Panc1 (cell line): ENCODE results near the gene NF1. TPM values are rescaled to one million over a fixed set of nuclear protein-coding genes. Genes with fewer than 3 reads are reported as not detected.

Experiments
- ATAC-seq: fragments of 200-7000 bp; cut with Tn5 transposase; 2 replicates; pipeline ENCODE4 v1.9.1; 2020; ENCODE audit warnings: mild to moderate bottlenecking, moderate library complexity
- BruUV-seq: library from RNA; stranded (reverse); fragments of 400-500 nt; replicated peaks from 2 replicates; lab custom pipeline; 2021; lab: Mats Ljungman, UMichigan
- CTCF ChIA-PET: fragments of 300-600 bp; sonication (Branson Sonifier 250); formaldehyde crosslinking; loops from one replicate; lab custom pipeline; 2022; ENCODE audit warnings: antibody characterized with exemption; lab: Charles Lee
- POLR2A ChIA-PET: fragments of 300-600 bp; sonication (Branson Sonifier 250); formaldehyde crosslinking; loops from one replicate; lab custom pipeline; 2022; ENCODE audit warnings: antibody characterized with exemption; lab: Charles Lee
- DNase-seq: peaks from one replicate; pipeline ENCODE4 v3.0.0-alpha.2; 2010; ENCODE audit warnings: low read depth, low spot score
- H3K27ac ChIP-seq: 2 replicates; pipeline ENCODE4 v1.5.1; 2011; ENCODE audit warnings: mild to moderate bottlenecking, low read length, inconsistent platforms
- H3K27me3 ChIP-seq: fragments of 200-500 bp; sonication (Bioruptor generic); 2 replicates; pipeline ENCODE4 v1.6.0; 2014; ENCODE audit warnings: low read length, inconsistent platforms; ENCODE audit not compliant: control insufficient read depth, insufficient read depth
- H3K36me3 ChIP-seq: fragments of 200-500 bp; sonication (Bioruptor generic); 2 replicates; pipeline ENCODE4 v1.5.1; 2014; ENCODE audit warnings: inconsistent platforms, mild to moderate bottlenecking, low read length, moderate library complexity; ENCODE audit not compliant: control insufficient read depth, insufficient read depth
- H3K4me1 ChIP-seq: 2 replicates; pipeline ENCODE4 v1.5.1; 2011; ENCODE audit warnings: inconsistent platforms, mild to moderate bottlenecking, low read length, moderate library complexity; ENCODE audit not compliant: control insufficient read depth, insufficient read depth
- H3K4me3 ChIP-seq, 2 experiments: 2 replicates each; pipeline ENCODE4 v1.5.1; 2011 to 2012; ENCODE audit warnings: low read depth in 2 of 2, low read length in 2 of 2, mild to moderate bottlenecking in 2 of 2, inconsistent platforms in 1 of 2, moderate library complexity in 1 of 2
- H3K9me3 ChIP-seq: fragments of 200-500 bp; sonication (Bioruptor generic); 2 replicates; pipeline ENCODE4 v1.5.1; 2014; ENCODE audit warnings: low read depth, mild to moderate bottlenecking, inconsistent platforms, low read length, moderate library complexity; ENCODE audit not compliant: control insufficient read depth, insufficient read depth
- POLR2AphosphoS5 ChIP-seq: IDR thresholded peaks from 2 replicates; pipeline ENCODE4 v1.6.1; 2012; ENCODE audit warnings: mild to moderate bottlenecking, low read depth, low read length, moderate library complexity
- SIN3A ChIP-seq: IDR thresholded peaks from 2 replicates; pipeline ENCODE4 v1.6.1; 2012; ENCODE audit warnings: low read depth, mild to moderate bottlenecking, low read length, moderate library complexity, borderline replicate concordance; ENCODE audit not compliant: insufficient read depth
- TCF7L2 ChIP-seq: IDR thresholded peaks from 2 replicates; pipeline ENCODE4 v1.6.1; 2011; ENCODE audit warnings: mild to moderate bottlenecking, low read depth, low read length, inconsistent platforms
- in situ Hi-C: cut with HindIII; loops from 2 replicates; pipeline ENCODE4 v1.10.0; 2016; ENCODE audit warnings: low sequenced_read_pairs, low pct_unique_long_range_greater_than_20kb
- intact Hi-C: fragments of 100-400 bp; cut with micrococcal nuclease; formaldehyde crosslinking; loops from one replicate; pipeline ENCODE4 v1.10.0; 2022; ENCODE audit not compliant: unreplicated experiment
- total RNA-seq: library from RNA; stranded (reverse); gene quantifications from one replicate; pipeline ENCODE4 v1.2.1, GENCODE V29; 2021; ENCODE audit not compliant: unreplicated experiment
- TF ChIP-seq, protein P1 (sequence below), 2 experiments: IDR thresholded peaks; 2 replicates each; pipeline ENCODE4 v1.6.1; 2011 to 2012; ENCODE audit warnings: low read depth in 2 of 2, control low read depth in 1 of 2, low read length in 1 of 2, mild to moderate bottlenecking in 1 of 2, moderate library complexity in 1 of 2; ENCODE audit not compliant: insufficient read depth in 1 of 2
- TF ChIP-seq, protein P2 (sequence below): fragments of 450-650 bp; IDR thresholded peaks from 2 replicates; pipeline ENCODE4 v1.5.1; 2017; ENCODE audit warnings: mild to moderate bottlenecking

NF1 gene
- total RNA-seq, 1 experiment from 2014 or later: 82.5 TPM

DNA sequence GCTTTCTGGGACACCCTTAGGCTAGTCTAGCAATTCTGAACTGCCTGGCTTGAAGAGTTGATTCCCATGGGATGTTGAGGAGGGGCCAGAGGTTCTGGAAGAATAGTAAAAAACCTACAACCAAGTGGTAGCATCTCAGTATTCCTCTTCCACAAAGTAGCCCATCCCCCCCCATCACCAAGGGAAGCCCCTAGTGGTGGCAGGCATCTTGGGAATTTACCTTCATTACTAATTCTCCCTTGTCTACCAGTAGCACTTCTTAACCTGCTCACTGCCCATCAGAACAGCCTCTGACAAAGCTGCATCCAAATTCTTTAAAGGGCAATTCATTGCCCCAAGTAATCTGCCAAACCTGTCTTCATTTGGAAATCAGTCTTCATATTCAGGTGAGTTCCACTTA, 283.9 kb downstream of the NF1 start:
- Histone ChIP-seq H3K27me3 (no peaks in the 10 kb centered on the region), H3K36me3 (peaks cover 13% of the 10 kb centered on the region; the same call in 1 of the 2 replicates), H3K27ac (no peak overlapping the region), H3K9me3 (no peaks in the 10 kb centered on the region), H3K4me3 (no peak overlapping the region), H3K4me1 (no peaks in the 10 kb centered on the region)
- intact Hi-C loops (no loop called here), in situ Hi-C loops (no loop called here)
- TF ChIP-seq TCF7L2: no peak
- no peak for TF ChIP-seq SIN3A
- TF ChIP-seq, protein P1, sequence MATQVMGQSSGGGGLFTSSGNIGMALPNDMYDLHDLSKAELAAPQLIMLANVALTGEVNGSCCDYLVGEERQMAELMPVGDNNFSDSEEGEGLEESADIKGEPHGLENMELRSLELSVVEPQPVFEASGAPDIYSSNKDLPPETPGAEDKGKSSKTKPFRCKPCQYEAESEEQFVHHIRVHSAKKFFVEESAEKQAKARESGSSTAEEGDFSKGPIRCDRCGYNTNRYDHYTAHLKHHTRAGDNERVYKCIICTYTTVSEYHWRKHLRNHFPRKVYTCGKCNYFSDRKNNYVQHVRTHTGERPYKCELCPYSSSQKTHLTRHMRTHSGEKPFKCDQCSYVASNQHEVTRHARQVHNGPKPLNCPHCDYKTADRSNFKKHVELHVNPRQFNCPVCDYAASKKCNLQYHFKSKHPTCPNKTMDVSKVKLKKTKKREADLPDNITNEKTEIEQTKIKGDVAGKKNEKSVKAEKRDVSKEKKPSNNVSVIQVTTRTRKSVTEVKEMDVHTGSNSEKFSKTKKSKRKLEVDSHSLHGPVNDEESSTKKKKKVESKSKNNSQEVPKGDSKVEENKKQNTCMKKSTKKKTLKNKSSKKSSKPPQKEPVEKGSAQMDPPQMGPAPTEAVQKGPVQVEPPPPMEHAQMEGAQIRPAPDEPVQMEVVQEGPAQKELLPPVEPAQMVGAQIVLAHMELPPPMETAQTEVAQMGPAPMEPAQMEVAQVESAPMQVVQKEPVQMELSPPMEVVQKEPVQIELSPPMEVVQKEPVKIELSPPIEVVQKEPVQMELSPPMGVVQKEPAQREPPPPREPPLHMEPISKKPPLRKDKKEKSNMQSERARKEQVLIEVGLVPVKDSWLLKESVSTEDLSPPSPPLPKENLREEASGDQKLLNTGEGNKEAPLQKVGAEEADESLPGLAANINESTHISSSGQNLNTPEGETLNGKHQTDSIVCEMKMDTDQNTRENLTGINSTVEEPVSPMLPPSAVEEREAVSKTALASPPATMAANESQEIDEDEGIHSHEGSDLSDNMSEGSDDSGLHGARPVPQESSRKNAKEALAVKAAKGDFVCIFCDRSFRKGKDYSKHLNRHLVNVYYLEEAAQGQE (IDR thresholded peaks at IDR 0.05; ENCODE audit: insufficient read depth in 1 of 2, low read depth in 2 of 2, low read length in 1 of 2): no peak
- TF ChIP-seq, protein P2, sequence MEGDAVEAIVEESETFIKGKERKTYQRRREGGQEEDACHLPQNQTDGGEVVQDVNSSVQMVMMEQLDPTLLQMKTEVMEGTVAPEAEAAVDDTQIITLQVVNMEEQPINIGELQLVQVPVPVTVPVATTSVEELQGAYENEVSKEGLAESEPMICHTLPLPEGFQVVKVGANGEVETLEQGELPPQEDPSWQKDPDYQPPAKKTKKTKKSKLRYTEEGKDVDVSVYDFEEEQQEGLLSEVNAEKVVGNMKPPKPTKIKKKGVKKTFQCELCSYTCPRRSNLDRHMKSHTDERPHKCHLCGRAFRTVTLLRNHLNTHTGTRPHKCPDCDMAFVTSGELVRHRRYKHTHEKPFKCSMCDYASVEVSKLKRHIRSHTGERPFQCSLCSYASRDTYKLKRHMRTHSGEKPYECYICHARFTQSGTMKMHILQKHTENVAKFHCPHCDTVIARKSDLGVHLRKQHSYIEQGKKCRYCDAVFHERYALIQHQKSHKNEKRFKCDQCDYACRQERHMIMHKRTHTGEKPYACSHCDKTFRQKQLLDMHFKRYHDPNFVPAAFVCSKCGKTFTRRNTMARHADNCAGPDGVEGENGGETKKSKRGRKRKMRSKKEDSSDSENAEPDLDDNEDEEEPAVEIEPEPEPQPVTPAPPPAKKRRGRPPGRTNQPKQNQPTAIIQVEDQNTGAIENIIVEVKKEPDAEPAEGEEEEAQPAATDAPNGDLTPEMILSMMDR: 0 out of 2 replicates have a peak, but pooled peaks have one; percentile 10
- no peak for TF ChIP-seq POLR2AphosphoS5
- BruUV-seq: no TSS peak
- DNase-seq (no peak), ATAC-seq (no peak)
- ChIA-PET CTCF (interaction anchor here (1.3 kb wide), 1 partner anchor 9 kb away, joined by 9 read pairs; no protein-coding TSS in a partner anchor), POLR2A (no interaction called here)

DNA sequence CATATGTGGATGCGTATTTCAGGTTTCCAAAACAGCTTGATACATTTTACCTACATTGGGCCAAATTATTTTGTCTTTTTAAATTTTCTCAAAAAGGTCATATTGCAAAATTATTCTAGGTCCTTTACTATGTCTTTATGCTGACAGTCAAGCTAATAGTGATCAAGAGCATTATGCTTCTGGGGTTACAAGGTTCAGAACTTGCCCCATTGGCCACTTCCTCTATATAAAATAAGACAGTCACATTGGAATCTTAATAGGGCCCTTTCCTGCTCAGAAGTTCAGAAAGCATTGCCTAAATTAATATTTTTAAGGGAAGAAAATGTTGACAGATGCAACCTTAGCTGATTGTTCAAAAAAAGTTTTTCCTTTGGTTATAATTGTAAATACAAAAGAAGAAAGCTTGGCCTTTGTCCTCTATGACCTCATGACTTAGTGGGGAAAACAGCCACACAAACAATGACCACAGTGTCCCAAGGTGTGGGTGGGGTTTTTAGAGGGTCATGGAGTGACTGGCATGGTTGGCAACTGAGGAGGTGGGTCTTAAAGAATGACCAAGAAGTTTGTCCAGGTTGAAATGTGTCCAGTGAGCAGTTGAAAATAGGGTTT, 284.9 kb downstream of the NF1 start:
- intact Hi-C loops (no loop called here), in situ Hi-C loops (no loop called here)
- Histone ChIP-seq H3K4me3 (no peak overlapping the region), H3K27me3 (no peaks in the 10 kb centered on the region), H3K9me3 (no peaks in the 10 kb centered on the region), H3K27ac (no peak overlapping the region), H3K4me1 (no peaks in the 10 kb centered on the region), H3K36me3 (peaks cover 5% of the 10 kb centered on the region; the same call in 1 of the 2 replicates)
- no TSS peak for BruUV-seq
- CTCF ChIA-PET: no interaction called here
- ATAC-seq: no peak
- no peak for DNase-seq
- POLR2A ChIA-PET: no interaction called here
- TF ChIP-seq, protein P2: no peak
